Caco-2 (cell line): Measurements from ENCODE around the gene VTI1A. TPM values are rescaled to one million over a fixed set of nuclear protein-coding genes. Genes with fewer than 3 reads are reported as not detected.

Experiments
- BruUV-seq: library from RNA; stranded (reverse); fragments of 400-500 nt; replicated peaks from 2 replicates; lab custom pipeline; 2021; lab: Mats Ljungman, UMichigan
- CTCF ChIA-PET: fragments of 300-600 bp; sonication (Branson Sonifier 250); formaldehyde crosslinking; loops from one replicate; lab custom pipeline; 2022; ENCODE audit warnings: antibody characterized with exemption; lab: Charles Lee
- POLR2A ChIA-PET: fragments of 300-600 bp; sonication (Branson Sonifier 250); formaldehyde crosslinking; loops from one replicate; lab custom pipeline; 2022; ENCODE audit warnings: antibody characterized with exemption; lab: Charles Lee
- DNase-seq, 2 experiments: peaks; one replicate each; pipeline versions ENCODE4 v3.0.0 to v3.0.0-alpha.2; 2020 to 2022
- H3K27me3 ChIP-seq: replicated peaks from 2 replicates; pipeline ENCODE4 v1.6.0; 2011; ENCODE audit warnings: low read length; ENCODE audit not compliant: control insufficient read depth, insufficient read depth
- H3K36me3 ChIP-seq: 2 replicates; pipeline ENCODE4 v1.5.1; 2011; ENCODE audit warnings: low read length; ENCODE audit not compliant: control insufficient read depth, insufficient read depth
- H3K4me1 ChIP-seq: fragments of 250-450 bp; sonication (Bioruptor Pico); 2 replicates; pipeline ENCODE4 v1.5.1; 2020; ENCODE audit warnings: mild to moderate bottlenecking
- H3K4me3 ChIP-seq: 2 replicates; pipeline ENCODE4 v1.5.1; 2011; ENCODE audit warnings: low read depth, mild to moderate bottlenecking, control low read depth, low read length
- H3K9me3 ChIP-seq: fragments of 250-450 bp; sonication (Bioruptor Pico); 2 replicates; pipeline ENCODE4 v1.5.1; 2020; ENCODE audit warnings: mild to moderate bottlenecking, moderate library complexity
- H3K27ac Mint-ChIP-seq: one replicate; pipeline ENCODE4 v1.8.0; 2022; ENCODE audit warnings: mixed read lengths; ENCODE audit not compliant: unreplicated experiment
- H3K27me3 Mint-ChIP-seq: one replicate; pipeline ENCODE4 v1.8.0; 2022; ENCODE audit warnings: mixed read lengths; ENCODE audit not compliant: insufficient read depth, unreplicated experiment
- H3K36me3 Mint-ChIP-seq: one replicate; pipeline ENCODE4 v1.8.0; 2022; ENCODE audit warnings: mild to moderate bottlenecking, mixed read lengths; ENCODE audit not compliant: insufficient read depth, unreplicated experiment
- H3K4me1 Mint-ChIP-seq: one replicate; pipeline ENCODE4 v1.8.0; 2022; ENCODE audit warnings: low read depth, mixed read lengths; ENCODE audit not compliant: unreplicated experiment
- H3K4me3 Mint-ChIP-seq: one replicate; pipeline ENCODE4 v1.8.0; 2022; ENCODE audit warnings: mild to moderate bottlenecking, moderate library complexity, mixed read lengths; ENCODE audit not compliant: unreplicated experiment
- H3K9me3 Mint-ChIP-seq: one replicate; pipeline ENCODE4 v1.8.0; 2022; ENCODE audit warnings: mixed read lengths; ENCODE audit not compliant: unreplicated experiment
- CTCF ChIP-seq, 2 experiments: fragments of 200-600 bp in 1 of 2; IDR thresholded peaks; 1 replicate in 1 of 2; 2 replicates in 1 of 2; pipeline versions ENCODE4 v1.5.1 to v1.8.0; 2011 to 2022; ENCODE audit warnings: antibody characterized with exemption in 1 of 2, control low read depth in 1 of 2, inconsistent platforms in 1 of 2, low read depth in 1 of 2, low read length in 1 of 2, mild to moderate bottlenecking in 1 of 2, moderate library complexity in 1 of 2; ENCODE audit not compliant: insufficient read depth in 1 of 2, severe bottlenecking in 1 of 2, unreplicated experiment in 1 of 2
- intact Hi-C: fragments of 100-400 bp; cut with micrococcal nuclease; formaldehyde crosslinking; loops from one replicate; pipeline ENCODE4 v1.10.0; 2022; ENCODE audit not compliant: unreplicated experiment
- total RNA-seq: library from RNA; stranded (reverse); gene quantifications from 2 replicates; pipeline ENCODE4 v1.2.3, GENCODE V29; 2022

VTI1A gene
- total RNA-seq, 1 experiment from 2014 or later: 45.6 TPM

- Histone ChIP-seq H3K4me1 (peaks cover 6% of the 10 kb centered on the region), H3K9me3 (no peaks in the 10 kb centered on the region), H3K4me3 (no peak overlapping the region), H3K36me3 (no peaks in the 10 kb centered on the region), H3K27me3 (no peaks in the 10 kb centered on the region)
- CTCF ChIA-PET: no interaction called here
- Mint-ChIP-seq H3K4me3 (no peak overlapping the region), H3K27ac (peak overlapping the region; percentile 53), H3K4me1 (peaks cover 34% of the 10 kb centered on the region), H3K27me3 (no peaks in the 10 kb centered on the region), H3K36me3 (peaks cover 33% of the 10 kb centered on the region), H3K9me3 (no peaks in the 10 kb centered on the region)
- BruUV-seq: no TSS peak
- intact Hi-C loops: no loop called here
- no peak for DNase-seq
- POLR2A ChIA-PET: no interaction called here
- no peak for TF ChIP-seq CTCF (IDR thresholded peaks at IDR 0.05; ENCODE audit: insufficient read depth in 1 of 2, low read depth in 1 of 2, low read length in 1 of 2, severe bottlenecking in 1 of 2, unreplicated experiment in 1 of 2)
These were observed 371.2 kb downstream of the VTI1A start for GRCh38 chr10:112817981-112818777.

GRCh38 chr10:112819231-112819630, 372.2 kb downstream of the VTI1A start:
- BruUV-seq: no TSS peak
- Mint-ChIP-seq H3K4me1 (peaks cover 27% of the 10 kb centered on the region), H3K36me3 (peaks cover 33% of the 10 kb centered on the region), H3K27me3 (no peaks in the 10 kb centered on the region), H3K9me3 (no peaks in the 10 kb centered on the region), H3K4me3 (no peak overlapping the region), H3K27ac (no peak overlapping the region)
- no peaks in the 10 kb centered on the region for H3K9me3 ChIP-seq
- no peaks in the 10 kb centered on the region for H3K36me3 ChIP-seq
- H3K4me3 ChIP-seq: no peak overlapping the region
- POLR2A ChIA-PET: no interaction called here
- H3K4me1 ChIP-seq: no peaks in the 10 kb centered on the region
- intact Hi-C loops: no loop called here
- DNase-seq: no peak
- no peaks in the 10 kb centered on the region for H3K27me3 ChIP-seq
- CTCF ChIA-PET: interaction anchor here (0.6 kb wide), 2 partner anchors 36 to 88 kb away, joined by 3 to 6 read pairs; no protein-coding TSS in a partner anchor
- TF ChIP-seq CTCF (IDR thresholded peaks at IDR 0.05; ENCODE audit: insufficient read depth in 1 of 2, low read depth in 1 of 2, low read length in 1 of 2, severe bottlenecking in 1 of 2, unreplicated experiment in 1 of 2): no peak

GRCh38 chr10:112820320-112820719, 373.3 kb downstream of the VTI1A start:
- BruUV-seq: no TSS peak
- Histone ChIP-seq H3K4me3 (no peak overlapping the region), H3K9me3 (no peaks in the 10 kb centered on the region), H3K27me3 (no peaks in the 10 kb centered on the region), H3K4me1 (no peaks in the 10 kb centered on the region), H3K36me3 (no peaks in the 10 kb centered on the region)
- TF ChIP-seq CTCF (IDR thresholded peaks at IDR 0.05; ENCODE audit: insufficient read depth in 1 of 2, low read depth in 1 of 2, low read length in 1 of 2, severe bottlenecking in 1 of 2, unreplicated experiment in 1 of 2): no peak
- H3K4me1 Mint-ChIP-seq: peaks cover 17% of the 10 kb centered on the region
- ChIA-PET CTCF (no interaction called here), POLR2A (no interaction called here)
- no peaks in the 10 kb centered on the region for H3K27me3 Mint-ChIP-seq
- peaks cover 23% of the 10 kb centered on the region for H3K36me3 Mint-ChIP-seq
- DNase-seq: no peak
- intact Hi-C loops: no loop called here
- no peaks in the 10 kb centered on the region for H3K9me3 Mint-ChIP-seq
- H3K27ac Mint-ChIP-seq: no peak overlapping the region
- H3K4me3 Mint-ChIP-seq: no peak overlapping the region
